ENCODE data around the gene RPL18. TPM values are rescaled to one million over a fixed set of nuclear protein-coding genes. Genes with fewer than 3 reads are reported as not detected.

Gene RPL18
- total and polyA plus RNA-seq, 9 of the 15 experiments (the other 6 are each of a cell fraction or from before 2014, with no cell fraction given): 312 to 2,635 (median 1,653) TPM

DNA sequence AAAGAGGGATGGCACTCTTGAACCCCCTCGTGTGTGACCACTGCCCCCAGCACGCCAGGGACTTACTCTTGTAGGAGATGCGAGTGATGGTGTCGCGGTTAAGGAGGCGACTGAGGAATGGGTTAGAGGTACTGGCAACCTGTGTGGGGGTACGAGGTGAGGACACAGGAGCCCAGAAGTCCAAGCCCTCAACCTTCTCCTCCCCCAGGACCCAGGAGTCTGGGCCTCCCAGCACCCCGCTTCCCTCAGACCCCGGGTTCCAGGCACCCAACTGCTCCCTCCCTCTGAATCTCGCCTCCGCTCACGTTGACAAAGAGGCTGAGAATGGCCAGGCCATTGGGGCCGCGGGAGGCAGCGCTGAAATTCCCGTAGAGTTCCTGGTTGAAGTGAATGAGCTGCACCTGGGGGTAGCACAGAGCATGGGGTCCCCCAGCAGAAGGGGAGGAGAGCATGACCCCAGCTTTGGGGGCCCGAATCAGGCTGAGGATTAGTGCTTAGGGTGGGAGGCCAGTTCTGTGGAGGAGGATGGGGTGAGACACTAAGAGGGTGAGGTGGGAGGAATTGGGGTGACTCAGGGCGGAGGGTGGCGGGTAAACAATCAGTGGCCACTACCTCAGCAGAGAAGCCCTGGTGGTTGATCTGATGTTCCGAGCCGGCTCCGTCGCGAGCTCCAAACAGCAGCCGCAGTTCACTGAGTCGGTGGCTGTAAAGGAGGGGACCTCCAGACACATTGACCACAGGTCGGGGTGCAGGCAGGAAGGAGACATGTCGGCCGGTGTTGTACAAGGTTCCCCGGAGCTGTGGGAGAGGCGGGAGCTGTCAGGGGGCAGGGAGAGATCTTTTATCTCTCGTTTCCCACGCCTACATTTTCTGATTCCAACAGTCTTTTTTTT, 20.8 kb upstream of the RPL18 start (continued):
- TF ChIP-seq POLR2G (IDR thresholded peaks at IDR 0.05; ENCODE audit: low read depth, low read length): peak; percentile 57
- no peak for TF ChIP-seq EWSR1 (IDR thresholded peaks at IDR 0.05; ENCODE audit: borderline replicate concordance, low read depth, partially characterized antibody)
- no peak for TF ChIP-seq C11orf30 (IDR thresholded peaks at IDR 0.05; ENCODE audit: low read depth)
- no peak for TF ChIP-seq GABPA (tag; conservative IDR thresholded peaks at IDR 0.05; ENCODE audit: low read depth)
- peak; percentile 61; the same call in 1 of the 2 replicates for TF ChIP-seq GABPB1 (CRISPR knock-in tag; IDR thresholded peaks at IDR 0.05)
- peak; percentile 82; the same call in 1 of the 2 replicates for TF ChIP-seq DPF2 (IDR thresholded peaks at IDR 0.05)
- TF ChIP-seq HLTF (IDR thresholded peaks at IDR 0.05): peak; percentile 2; the same call in 1 of the 2 replicates
- peak; percentile 42; the same call in 1 of the 2 replicates for TF ChIP-seq ZEB2 (IDR thresholded peaks at IDR 0.05)
- TF ChIP-seq, protein P1, sequence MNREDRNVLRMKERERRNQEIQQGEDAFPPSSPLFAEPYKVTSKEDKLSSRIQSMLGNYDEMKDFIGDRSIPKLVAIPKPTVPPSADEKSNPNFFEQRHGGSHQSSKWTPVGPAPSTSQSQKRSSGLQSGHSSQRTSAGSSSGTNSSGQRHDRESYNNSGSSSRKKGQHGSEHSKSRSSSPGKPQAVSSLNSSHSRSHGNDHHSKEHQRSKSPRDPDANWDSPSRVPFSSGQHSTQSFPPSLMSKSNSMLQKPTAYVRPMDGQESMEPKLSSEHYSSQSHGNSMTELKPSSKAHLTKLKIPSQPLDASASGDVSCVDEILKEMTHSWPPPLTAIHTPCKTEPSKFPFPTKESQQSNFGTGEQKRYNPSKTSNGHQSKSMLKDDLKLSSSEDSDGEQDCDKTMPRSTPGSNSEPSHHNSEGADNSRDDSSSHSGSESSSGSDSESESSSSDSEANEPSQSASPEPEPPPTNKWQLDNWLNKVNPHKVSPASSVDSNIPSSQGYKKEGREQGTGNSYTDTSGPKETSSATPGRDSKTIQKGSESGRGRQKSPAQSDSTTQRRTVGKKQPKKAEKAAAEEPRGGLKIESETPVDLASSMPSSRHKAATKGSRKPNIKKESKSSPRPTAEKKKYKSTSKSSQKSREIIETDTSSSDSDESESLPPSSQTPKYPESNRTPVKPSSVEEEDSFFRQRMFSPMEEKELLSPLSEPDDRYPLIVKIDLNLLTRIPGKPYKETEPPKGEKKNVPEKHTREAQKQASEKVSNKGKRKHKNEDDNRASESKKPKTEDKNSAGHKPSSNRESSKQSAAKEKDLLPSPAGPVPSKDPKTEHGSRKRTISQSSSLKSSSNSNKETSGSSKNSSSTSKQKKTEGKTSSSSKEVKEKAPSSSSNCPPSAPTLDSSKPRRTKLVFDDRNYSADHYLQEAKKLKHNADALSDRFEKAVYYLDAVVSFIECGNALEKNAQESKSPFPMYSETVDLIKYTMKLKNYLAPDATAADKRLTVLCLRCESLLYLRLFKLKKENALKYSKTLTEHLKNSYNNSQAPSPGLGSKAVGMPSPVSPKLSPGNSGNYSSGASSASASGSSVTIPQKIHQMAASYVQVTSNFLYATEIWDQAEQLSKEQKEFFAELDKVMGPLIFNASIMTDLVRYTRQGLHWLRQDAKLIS (CRISPR knock-in tag; IDR thresholded peaks at IDR 0.05): 0 out of 2 replicates have a peak, but pooled peaks have one; percentile 37
- TF ChIP-seq HDAC1 (IDR thresholded peaks at IDR 0.05): peak in 1 of 2 experiments; percentile 64; a peak in 2 of 4 replicates
- TF ChIP-seq, protein P2, sequence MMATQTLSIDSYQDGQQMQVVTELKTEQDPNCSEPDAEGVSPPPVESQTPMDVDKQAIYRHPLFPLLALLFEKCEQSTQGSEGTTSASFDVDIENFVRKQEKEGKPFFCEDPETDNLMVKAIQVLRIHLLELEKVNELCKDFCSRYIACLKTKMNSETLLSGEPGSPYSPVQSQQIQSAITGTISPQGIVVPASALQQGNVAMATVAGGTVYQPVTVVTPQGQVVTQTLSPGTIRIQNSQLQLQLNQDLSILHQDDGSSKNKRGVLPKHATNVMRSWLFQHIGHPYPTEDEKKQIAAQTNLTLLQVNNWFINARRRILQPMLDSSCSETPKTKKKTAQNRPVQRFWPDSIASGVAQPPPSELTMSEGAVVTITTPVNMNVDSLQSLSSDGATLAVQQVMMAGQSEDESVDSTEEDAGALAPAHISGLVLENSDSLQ (IDR thresholded peaks at IDR 0.05): peak; percentile 65
- TF ChIP-seq, protein P3, sequence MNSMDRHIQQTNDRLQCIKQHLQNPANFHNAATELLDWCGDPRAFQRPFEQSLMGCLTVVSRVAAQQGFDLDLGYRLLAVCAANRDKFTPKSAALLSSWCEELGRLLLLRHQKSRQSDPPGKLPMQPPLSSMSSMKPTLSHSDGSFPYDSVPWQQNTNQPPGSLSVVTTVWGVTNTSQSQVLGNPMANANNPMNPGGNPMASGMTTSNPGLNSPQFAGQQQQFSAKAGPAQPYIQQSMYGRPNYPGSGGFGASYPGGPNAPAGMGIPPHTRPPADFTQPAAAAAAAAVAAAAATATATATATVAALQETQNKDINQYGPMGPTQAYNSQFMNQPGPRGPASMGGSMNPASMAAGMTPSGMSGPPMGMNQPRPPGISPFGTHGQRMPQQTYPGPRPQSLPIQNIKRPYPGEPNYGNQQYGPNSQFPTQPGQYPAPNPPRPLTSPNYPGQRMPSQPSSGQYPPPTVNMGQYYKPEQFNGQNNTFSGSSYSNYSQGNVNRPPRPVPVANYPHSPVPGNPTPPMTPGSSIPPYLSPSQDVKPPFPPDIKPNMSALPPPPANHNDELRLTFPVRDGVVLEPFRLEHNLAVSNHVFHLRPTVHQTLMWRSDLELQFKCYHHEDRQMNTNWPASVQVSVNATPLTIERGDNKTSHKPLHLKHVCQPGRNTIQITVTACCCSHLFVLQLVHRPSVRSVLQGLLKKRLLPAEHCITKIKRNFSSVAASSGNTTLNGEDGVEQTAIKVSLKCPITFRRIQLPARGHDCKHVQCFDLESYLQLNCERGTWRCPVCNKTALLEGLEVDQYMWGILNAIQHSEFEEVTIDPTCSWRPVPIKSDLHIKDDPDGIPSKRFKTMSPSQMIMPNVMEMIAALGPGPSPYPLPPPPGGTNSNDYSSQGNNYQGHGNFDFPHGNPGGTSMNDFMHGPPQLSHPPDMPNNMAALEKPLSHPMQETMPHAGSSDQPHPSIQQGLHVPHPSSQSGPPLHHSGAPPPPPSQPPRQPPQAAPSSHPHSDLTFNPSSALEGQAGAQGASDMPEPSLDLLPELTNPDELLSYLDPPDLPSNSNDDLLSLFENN (IDR thresholded peaks at IDR 0.05; ENCODE audit: low read depth in 2 of 2, low read length in 2 of 2): no peak
- TF ChIP-seq ZNF75A (CRISPR knock-in tag; IDR thresholded peaks at IDR 0.05): peak; percentile 89
- 0 out of 2 replicates have a peak, but pooled peaks have one; percentile 38 for TF ChIP-seq ZNF395 (CRISPR knock-in tag; IDR thresholded peaks at IDR 0.05)
- no peak for TF ChIP-seq THRB (CRISPR knock-in tag; conservative IDR thresholded peaks at IDR 0.05)

Measured in K562 (cell line).